ENCODE data around the gene MYO1D.
A peak's percentile ranks its signal among the peaks of the same experiment; 100 is the strongest.

MYO1D gene

DNA sequence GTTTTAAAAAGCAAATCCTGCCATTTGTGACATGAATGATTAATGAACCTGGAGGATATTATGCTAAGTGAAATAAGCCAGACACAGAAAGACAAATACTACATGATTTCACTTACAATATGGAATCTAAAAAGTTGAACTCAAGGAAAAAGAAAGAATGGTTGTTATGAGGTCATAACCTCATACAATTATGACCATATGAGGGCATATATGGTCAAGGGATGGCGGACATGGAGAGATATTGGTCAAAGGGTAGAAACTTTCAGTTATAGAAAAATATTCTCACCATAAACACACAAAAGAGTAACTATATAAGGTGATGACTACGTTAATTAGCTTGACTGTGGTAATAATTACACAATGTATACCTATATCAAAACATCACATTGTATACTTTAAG is 56.5 kb downstream of the MYO1D start:
- no peak for DNase-seq (ENCODE audit: low spot score)
- FAIRE-seq = no peak

DNA sequence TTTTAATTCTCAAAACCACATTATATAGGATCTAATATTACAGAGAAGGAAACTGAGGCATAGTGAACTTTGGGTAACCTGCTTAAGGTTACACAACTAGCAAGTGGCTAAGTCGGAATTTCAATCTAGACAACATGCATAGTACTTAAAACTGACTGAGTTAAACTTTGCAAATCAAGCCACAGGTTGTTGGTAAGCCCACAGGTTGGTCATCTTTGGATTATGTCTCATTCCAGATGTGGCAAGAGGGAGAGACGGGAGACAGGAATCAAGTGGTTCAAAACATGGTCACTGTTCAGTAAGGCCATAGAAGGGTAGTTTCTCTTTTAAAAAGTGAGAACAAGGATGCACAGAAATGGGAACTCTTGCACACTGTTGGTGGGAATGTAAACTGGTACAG is 57.1 kb downstream of the MYO1D start:
- DNase-seq (ENCODE audit: low spot score) (no peak), FAIRE-seq (no peak)

DNA sequence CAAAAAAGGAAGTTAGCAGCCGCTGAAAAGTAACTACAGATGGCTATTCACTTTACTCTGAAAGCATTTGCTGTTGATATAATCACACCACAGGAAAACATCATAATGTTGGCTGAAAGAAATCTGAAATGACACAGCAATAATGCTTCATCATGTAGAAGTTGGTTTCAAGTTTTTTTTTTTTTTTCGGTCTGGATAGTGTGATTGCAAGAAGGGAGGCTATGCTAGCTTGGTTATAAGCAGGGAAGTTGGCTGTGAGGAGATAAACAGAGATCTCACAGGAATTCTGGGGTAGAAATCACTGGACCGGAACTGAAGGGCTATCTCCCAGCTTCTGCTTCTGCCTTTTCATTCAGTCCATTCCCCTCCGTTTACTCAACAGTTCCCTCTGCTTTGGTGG is 57.9 kb downstream of the MYO1D start:
- no peak for DNase-seq (ENCODE audit: low spot score)
- no peak for FAIRE-seq

DNA sequence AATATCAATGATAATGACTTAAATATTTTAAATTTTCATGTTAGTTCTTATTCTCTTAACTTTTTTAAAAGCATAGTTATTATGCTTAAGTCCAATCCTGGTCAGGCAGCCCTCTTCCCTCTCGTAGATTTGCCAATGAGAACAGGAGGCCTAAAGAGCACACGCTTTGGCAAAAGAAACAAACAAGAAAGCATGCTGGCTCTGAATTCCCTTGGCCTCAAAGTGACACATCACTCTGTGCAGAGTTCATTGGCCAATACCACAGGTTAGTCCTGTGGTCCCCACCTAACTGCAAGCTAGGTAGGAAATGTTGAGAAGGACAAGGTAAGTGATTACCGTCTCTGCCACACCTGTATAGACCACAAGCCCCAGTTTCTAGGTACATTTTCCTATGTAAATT is 61.5 kb downstream of the MYO1D start:
- FAIRE-seq (no peak), DNase-seq (ENCODE audit: low spot score) (no peak)

DNA sequence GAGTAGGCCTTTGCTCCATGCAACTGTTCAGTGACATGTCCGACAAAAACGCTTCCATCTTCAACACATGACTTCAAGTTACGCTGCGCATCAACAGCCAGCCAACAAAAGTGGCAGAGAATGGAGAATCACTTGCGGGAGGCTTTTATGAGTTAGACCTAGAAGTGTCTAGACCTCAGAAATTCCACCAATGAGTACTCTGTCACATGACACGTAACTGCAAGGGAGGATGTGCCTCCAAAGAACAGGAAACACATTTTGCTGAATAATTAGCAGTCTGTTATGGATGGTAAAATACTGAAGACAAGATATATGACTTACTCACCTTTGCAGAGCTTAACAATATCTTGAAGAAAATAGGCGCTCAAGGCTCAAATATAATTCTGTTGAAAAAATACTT is 62.1 kb downstream of the MYO1D start:
- FAIRE-seq = no peak
- no peak for DNase-seq (ENCODE audit: low spot score)

DNA sequence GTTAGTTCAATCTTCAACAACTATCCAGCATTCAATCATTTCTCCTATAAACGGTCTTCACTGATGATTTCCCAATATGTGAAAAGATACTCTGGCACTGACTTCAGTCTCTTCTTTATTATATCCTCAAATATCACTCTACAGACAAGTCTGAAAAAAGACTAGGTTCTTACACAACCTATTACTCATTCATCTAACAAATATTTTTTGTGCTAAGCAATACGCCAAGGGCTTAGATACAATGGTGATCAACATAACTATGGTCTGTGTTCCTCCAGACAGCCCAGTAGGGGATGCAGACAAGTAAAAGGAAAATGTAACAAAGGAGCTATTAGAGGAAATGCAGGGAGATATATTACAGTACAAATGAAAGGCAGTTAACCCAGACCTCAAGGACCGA is 63.9 kb downstream of the MYO1D start:
- no peak for FAIRE-seq
- DNase-seq (ENCODE audit: low spot score) = no peak

DNA sequence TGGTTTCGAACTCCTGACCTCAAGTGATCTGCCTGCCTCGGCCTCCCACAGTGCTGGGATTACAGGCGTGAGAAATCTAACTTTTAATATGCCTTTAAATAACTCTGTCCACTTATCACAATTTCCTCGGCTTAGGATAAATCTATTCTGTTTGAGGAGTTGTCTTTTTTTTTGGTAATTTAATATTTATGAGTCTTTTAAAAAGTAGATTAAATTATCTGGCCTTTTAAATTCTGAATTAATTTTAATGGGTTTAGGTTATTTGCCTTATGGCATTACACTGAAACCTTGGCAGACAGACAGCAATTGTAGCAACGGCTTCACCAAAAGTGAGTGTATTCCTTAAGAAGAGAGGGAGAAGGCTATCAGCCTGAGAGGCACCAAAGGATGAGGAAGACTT is 66.2 kb downstream of the MYO1D start:
- DNase-seq (ENCODE audit: low spot score) = no peak
- FAIRE-seq = no peak

DNA sequence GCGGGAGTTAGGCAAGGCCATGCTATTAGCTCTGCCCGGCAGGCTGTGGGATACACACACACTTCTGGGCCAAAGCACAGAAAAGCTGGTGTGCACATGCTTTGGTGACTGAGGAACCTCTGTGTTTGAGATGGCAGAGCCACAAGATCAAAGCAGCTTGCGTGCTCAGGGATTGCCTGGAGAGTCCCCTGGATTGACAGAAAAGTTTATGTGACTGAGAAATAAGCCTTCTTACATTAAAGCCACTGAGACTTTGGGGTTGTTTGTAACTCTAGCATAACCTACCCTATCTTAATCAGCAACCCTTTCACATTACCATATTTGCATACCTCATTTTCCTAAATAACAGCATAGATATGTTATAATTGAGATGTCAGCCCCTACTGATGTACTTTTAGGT is 69.3 kb downstream of the MYO1D start:
- FAIRE-seq = no peak
- no peak for DNase-seq (ENCODE audit: low spot score)

DNA sequence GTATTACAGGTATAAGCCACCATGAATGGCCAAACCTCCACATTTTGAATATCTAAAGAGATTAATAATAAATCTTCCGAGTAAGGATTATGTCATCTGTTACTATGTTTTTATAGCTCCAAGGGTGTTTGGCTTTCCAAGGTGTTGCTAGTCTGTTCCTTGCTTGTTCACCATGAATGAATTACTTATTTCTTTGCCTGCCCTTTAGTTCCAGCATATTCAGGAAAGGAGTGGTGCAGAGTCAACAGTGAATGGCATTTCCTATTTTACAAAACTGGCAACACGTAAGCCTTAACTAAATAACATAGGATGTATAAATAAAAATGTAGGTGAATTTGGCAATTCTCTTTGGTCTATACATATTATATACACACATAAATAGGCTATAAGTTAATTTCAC is 70.3 kb downstream of the MYO1D start:
- DNase-seq (ENCODE audit: low spot score) (no peak), FAIRE-seq (no peak)

DNA sequence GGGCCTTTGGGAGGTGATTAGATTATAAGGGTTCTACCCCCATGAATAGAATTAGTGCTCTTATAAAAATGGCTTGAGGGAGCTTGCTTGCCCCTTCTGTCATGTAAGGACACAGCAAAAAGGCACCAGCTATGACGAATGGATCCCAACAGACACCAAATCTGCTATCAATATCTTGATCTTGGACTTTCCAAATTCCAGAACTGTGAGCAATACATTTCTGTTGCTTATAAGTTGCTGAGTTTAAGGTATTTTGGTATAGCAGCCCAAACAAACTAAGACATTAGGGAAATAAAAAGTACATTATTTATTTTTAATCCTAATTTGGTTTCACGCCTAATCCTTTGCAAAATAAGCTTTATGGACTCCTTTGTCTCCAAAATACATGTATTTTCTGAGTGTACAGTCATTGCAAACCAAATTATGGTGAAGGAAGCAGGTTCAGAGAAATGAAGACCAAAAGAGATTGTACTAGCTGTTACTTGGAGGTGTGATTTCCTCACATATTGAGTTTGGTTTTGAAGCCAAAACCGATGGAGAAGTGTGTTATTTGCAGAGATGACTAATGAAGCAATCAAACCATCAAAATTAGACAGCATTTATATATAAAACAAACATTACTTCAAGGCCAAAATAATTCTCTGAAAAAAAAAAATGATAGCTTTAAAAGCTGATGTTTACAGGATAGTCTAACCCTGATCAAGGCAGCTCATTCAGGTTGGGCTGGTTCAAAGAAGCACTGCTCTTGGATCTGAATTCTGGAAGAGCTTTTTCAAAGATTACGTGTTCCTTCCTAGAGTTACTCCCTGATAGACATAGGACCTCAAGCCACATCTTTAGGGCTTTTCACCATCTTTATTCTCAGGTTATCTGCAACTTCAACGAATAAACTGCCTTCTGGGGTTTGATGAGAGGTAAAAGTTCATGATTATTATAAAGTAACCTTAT is 71.6 kb downstream of the MYO1D start:
- DNase-seq (ENCODE audit: low spot score) (no peak), FAIRE-seq (no peak)

DNA sequence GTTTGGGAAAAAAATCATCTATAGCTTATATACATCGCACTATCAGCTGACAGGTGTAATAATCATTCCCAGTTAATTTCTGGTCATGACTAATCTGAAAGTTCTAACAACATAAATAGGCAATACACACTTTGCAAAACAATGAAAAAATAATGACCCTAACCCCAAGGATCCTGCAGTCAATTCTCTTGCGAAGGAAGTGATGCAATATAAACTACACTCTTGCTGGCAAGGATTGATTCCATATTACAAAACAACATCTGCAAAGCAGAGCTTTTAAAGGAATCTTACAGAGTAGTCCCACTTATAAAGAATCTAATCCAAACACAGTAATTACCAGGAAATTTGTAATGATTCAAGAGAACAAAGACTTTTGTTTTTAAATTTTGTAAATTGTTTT is 73.4 kb downstream of the MYO1D start:
- no peak for FAIRE-seq

DNA sequence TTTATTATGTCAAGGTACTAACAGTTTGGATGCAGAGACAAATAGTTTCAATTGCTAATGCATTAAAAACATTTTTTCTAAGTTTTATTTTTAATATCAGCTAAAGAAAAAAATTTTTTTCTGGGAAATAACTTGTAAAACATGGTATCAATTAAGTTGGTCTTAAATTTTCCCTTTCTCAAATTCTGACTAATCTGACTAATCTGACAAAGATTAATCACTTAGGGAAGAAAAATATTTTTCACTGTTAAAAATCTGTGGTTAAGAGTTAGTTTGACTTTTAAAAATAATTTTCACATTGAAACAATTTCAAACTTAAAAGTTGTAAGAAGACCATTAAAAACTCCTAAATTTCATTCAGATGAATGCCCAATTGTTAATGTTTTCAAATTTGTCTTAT is 74.6 kb downstream of the MYO1D start:
- DNase-seq (ENCODE audit: low spot score) = no peak
- FAIRE-seq = no peak

More for the DNA sequence above, 73.4 kb downstream of the MYO1D start:
- DNase-seq (ENCODE audit: low spot score) = no peak

DNA sequence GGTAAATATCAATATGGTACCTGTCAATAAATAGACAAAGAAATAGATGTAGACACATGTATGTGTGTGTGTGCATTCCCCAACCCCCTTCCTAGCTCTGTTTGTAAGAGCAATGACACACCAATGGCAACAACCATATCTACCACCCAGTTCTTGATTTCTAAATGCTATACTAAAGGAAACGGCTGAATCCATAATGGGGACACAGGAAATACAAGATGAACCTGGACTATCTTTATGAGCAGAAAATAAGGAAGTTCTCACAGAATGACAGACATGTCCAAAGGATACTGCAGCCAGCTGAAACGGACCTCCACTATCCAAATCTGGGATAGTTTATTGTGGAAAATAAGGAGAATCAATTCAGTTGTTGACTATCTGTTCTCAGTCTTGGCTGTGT is 75.3 kb downstream of the MYO1D start:
- no peak for FAIRE-seq
- DNase-seq (ENCODE audit: low spot score) = no peak

DNA sequence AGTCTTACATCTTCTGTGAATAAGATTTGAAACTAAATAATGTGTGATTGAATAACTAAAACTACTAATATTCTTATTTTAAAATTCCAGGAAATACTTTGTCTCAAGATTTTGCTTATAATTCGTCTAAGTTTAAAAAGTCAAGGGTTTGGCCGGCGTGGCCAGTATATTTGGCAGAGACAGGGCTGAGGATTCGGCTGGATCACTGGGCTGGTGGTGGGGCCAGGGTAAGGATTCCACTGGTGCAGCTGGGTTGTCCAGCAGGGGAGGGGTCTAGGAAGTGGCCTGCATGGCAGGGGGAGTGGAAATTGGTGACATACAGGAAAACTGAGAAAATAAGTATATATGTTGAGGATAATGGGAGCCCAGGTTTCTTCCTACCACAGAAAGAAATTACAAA is 75.7 kb downstream of the MYO1D start:
- FAIRE-seq = no peak
- DNase-seq (ENCODE audit: low spot score) = no peak

DNA sequence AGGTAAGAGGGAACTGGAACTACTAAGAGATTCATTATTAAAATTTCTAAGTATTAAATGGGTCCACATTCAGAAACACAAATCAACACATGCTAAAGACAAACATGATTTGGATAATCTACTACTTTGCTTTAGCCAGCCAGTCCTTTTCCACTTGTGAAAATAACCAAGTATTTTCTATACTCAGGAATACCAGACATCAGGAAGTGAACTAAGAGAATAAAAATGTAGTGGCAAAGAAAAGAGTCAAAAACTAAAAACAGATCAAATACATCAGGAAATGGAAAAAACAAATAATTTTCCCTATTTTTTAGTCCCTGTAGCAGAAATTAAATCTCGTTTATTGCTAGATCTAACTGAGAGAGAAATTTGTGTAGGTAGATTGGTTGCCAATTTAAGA is 78.0 kb downstream of the MYO1D start:
- no peak for DNase-seq (ENCODE audit: low spot score)

DNA sequence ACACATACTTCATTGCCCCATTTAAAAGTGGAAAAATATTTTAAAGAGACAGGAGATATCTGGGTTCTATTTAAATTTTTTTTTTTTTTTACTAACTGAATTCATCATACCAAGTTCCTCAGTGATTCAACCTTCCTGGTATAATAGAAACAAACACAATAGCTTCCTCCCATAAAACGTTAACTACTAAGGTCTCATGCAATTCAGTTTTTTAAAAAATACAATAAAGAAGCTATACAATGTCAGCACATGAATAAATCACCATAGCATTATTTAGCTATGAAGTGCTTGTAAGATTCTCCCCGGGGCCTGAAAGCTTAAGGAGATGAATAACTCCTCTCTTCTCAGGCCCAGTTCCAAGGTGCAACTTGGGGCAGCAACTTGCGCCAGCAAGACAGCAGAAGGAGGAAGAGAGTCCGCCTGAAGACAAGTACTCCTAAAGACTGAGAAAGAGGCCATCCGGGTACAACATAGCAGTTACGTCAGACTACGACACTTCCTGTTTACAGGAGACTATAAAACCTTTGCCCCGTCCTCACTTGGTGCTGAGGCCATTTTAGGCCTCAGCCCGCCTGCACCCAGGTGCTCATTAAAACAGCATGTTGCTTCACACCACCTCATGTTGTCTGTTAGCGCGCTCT is 81.5 kb downstream of the MYO1D start:
- FAIRE-seq (no peak), DNase-seq (ENCODE audit: low spot score) (no peak)

More for the DNA sequence above, 78.0 kb downstream of the MYO1D start:
- FAIRE-seq = no peak

DNA sequence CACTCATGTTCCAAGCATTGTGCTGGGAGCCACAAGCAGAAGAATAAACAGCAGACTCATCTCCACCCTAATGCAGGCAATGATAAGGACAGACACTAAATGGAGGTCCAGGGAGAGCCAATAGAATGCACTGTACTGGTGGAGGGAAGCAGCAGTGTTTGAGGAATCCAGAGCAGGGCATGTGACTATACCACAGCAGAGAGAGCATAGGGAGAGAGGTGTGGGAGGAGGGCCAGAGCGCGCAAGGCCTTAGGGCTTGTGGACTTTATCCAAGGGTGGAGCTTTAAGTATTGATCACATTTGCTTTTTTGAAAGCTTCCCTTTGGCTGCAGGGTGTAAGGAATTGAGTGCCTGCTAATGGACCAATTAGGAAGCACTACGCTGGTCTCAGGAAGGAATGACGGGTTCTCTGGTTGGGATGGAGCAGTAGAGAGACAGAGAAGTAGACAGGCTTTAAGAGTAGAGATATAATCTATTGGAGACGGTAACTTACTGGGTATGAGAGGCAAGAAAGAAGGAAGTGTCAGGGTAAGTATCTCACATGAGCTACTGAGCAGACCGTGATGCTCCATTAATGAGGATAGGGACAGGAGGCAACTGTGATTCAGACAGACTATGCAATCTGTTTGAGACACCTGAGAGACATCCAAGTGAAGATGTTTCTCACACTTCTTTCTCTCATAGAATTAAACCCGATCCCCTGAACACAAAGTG is 82.2 kb downstream of the MYO1D start:
- FAIRE-seq (no peak), DNase-seq (ENCODE audit: low spot score) (no peak)

DNA sequence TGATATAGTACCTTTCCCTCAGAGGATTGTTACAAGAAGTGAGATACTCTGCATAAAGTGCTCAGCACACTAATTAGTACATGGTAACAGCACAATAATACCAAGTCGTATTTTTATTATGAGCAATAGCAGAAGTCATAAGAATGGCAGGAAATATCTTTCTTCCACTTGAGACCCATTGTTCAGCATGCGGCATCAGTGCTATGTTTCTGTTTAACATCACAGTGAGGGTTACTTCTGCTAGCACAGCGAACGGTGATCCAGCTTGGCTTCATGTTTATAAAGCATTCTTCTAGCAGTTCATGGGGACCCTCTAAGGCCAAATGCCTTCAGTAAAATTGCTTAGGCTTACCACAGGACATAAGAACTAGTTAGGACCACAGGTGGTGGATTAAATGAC is 83.1 kb downstream of the MYO1D start:
- FAIRE-seq (no peak), DNase-seq (ENCODE audit: low spot score) (no peak)

DNA sequence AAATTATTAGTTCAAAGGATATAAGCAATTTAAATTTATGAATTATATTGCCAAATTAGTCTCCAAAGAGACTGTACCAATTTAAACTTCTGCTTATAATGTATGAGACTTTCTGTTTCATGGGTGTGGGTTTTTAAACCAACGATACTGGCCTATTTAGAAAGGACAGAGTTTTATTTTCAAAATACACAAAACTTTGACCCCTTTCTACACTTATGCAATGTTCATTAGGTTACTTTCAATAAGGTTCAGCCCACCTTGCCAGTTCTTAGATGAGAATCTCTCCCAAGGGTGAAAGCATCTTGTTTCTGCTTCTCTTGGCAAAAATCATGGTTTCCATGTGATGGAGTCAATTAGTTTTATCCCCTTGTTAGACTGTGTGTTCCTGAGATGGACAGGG is 84.7 kb downstream of the MYO1D start:
- DNase-seq (ENCODE audit: low spot score) = no peak
- no peak for FAIRE-seq

DNA sequence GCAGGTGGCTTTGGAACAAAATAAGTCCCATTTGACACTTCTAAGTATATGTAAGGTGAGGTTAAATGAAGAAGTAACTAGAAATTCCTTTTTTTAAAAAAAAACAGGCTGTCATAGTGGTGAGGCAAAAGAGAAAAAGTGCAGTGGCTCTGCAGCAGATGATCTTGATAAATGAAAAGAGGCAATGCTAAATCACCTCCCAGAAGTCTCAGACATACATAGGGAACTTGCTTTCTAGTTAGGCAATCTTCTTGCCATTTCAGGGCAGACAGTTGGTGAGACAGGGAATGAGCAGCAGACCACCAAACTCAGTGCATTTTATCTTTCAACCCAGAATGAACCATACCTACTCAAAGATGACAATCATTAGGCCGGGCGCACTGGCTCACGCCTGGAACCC is 90.8 kb downstream of the MYO1D start:
- DNase-seq (ENCODE audit: low spot score) = no peak
- FAIRE-seq = no peak

DNA sequence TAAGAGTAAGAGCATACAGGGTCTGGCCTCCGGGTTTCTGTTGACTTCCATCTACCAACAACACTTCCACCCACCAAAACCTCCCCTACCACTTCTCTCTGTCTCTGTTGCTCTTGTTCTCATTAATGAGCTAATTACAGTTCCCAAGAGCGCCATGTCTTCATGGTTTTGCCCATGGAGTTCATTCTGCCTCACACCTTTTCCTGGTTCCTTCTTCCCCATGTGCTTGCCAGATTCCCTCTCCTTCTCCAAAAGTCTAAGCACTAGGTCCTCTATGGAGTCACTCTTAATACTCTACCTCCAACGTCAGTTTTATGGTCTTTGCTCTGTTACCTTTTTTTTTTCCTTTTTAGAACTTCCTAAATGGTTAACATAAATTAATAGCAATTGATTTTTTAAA is 92.8 kb downstream of the MYO1D start:
- FAIRE-seq = no peak
- DNase-seq (ENCODE audit: low spot score) = no peak

DNA sequence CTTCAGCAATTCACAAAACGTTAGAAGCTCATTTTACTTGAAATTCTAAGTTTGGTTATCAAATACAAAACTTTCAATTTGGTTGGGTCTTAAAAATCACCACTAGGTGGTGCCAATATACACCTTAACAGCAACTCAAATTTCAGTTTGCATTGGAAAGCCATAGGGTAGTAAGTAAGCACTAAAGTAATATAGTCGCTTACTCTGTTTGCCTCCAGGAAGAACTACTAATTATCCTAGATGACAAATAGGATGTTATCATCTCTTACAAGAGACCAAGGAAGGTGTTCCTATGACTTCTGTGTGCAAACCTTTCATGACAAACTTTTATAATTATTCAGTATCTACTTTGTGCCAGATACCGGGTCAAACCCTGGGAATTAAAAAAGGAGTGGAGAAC is 93.3 kb downstream of the MYO1D start:
- no peak for FAIRE-seq
- peak; percentile 35 for DNase-seq (ENCODE audit: low spot score)

Data from urothelium cell line (cell line).